T-helper 1 cell treated with Interleukin-12 subunit alpha and Interleukin-12 subunit beta and Interleukin-4 antibody, amounts not matched to agents 30 ng/mL and 1 ng/mL, for 36 hours (primary cell): Measurements from ENCODE around the gene KPNA1. TPM values are rescaled to one million over a fixed set of nuclear protein-coding genes. Genes with fewer than 3 reads are reported as not detected.

Source experiments
- intact Hi-C: fragments of 100-400 bp; cut with micrococcal nuclease; formaldehyde crosslinking; loops from one replicate; pipeline ENCODE4 v1.15.1; 2024
- total RNA-seq: library from RNA; stranded (reverse); gene quantifications from 2 replicates; pipeline ENCODE4 v1.2.3, GENCODE V29; 2022

KPNA1 gene
- total RNA-seq, 1 donor from 2014 or later = 68.7 TPM

DNA sequence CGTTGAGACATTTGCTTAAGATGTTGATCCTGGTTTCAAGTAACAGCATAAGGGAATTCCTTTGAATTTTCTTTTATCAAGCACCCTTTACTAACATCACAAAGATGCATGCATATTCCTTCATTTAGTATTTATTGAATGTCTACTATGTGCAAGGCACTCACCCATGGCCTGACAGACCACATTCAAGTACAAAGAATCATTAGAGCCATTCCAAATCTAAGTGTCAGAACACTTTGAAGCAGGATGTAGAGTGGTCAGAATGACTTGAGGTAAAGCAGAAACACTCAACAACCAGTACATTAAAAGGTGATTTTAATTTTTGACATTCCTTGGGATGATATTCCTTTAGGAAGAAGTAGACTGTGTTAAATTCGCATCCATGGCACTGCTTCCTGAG lies 92.9 kb downstream of the KPNA1 start:
- intact Hi-C loops = no loop called here

- intact Hi-C loops = no loop called here
Observed at GRCh38 chr3:122421101-122421500, 93.6 kb downstream of the KPNA1 start.

DNA sequence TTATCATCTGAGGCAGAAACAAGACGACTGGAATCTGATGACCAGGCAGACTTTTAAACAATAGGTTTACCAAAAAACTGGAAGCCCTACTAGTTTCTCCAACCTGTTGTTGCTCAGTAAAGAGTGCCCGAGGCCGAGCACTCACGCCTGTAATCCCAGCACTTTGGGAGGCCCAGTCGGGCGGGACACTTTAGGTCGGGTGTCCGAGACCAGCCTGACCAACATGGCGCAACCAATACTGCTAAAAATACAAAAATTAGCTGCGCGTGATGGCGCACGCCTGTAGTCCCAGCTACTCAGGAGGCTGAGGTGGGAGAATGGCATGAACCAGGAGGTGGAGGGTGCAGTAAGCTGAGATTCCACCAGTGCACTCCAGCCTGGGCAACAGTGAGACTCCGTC lies 97.8 kb downstream of the KPNA1 start:
- intact Hi-C loops = loop anchor here (1.0 to 10.0 kb wide), 14 partner anchors 24 to 1168 kb away; partner anchors contain the start of genes DTX3L, EAF2, FAM162A and GOLGB1

DNA sequence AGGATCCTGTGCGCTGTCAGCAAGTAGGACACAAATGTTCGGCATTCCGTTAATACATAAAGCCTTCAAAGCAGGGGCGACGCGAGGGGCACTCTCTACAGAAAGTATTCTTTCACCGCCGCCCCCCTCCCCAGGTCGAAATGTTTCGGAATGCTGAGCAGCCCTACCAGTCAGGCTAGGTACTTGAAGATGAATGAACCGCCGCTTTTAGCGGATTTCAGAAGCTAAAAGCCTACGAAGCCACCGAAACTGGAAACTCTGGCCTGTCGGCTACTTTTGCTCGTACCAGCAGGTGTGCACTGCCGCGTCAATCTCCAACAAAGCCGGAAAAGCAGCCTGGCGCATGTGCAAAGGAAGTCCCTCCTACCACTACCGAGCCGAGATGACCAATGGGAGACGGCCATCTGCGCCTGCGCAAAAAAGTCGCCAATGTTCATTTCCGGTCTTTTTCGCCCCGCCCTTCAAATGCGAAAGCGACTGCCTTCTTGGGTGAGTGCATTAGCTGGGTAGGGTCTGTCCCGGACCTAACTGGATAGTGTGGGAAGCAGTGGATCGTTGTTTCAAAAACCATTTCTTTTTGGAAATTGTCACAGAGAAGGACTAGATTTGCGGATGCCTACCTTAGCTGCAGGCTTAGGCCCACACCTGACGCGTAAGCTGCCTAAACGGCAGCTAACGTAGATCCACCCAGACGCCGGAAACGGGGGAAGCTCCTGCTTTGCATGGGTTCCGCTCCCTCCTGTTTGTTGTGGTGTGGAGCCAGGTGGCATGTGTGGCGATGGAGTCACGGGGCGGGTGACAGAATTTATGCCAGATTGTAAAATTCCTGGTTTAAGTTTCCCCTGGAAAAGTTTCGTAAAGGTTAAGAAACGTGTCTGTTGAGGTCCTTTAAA lies 98.7 kb downstream of the KPNA1 start, which contains the start of gene WDR5B:
WDR5B (minus strand) TSS at position 301 of the 893 bp plus-strand sequence. CDS start 534 bp downstream, outside the sequence.
- intact Hi-C loops = loop anchor here (1.0 to 10.0 kb wide), 16 partner anchors 23 to 1169 kb away; partner anchors contain the start of genes DTX3L, EAF2, FAM162A and GOLGB1

- intact Hi-C loops = loop anchor here (1.0 to 10.0 kb wide), 3 partner anchors 169 to 1170 kb away; partner anchors contain the start of gene HACD2
Observed at GRCh38 chr3:122415104-122415744, 99.5 kb downstream of the KPNA1 start.

DNA sequence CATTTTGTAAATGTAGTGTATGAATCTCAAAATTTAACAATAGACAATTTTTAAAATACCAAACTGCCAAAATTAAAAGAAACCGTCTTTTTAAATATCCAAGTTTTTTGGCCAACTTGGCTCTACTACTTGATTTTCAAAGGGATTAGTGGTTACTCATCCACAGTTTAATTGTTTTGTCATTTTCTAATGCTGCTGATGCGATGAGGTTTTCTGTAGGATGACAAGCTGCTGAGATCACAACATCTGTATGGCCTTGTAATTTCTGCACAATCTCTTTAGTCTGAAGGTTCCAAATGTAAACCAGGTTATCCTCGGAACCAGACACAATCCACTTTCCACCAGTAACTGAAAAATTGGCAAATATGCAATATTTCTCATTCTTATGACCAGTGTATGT lies 100.3 kb downstream of the KPNA1 start:
- intact Hi-C loops = loop anchor here (10.0 kb wide), 1 partner anchor 1170 kb away; the partner anchor contains the start of gene HACD2

- intact Hi-C loops = loop anchor here (10.0 kb wide), 1 partner anchor 1174 kb away; the partner anchor contains the start of gene HACD2
Observed at GRCh38 chr3:122410639-122411038, 104.1 kb downstream of the KPNA1 start.

- intact Hi-C loops = loop anchor here (10.0 kb wide), 1 partner anchor 1175 kb away; the partner anchor contains the start of gene HACD2
Observed at GRCh38 chr3:122410111-122410510, 104.6 kb downstream of the KPNA1 start.

DNA sequence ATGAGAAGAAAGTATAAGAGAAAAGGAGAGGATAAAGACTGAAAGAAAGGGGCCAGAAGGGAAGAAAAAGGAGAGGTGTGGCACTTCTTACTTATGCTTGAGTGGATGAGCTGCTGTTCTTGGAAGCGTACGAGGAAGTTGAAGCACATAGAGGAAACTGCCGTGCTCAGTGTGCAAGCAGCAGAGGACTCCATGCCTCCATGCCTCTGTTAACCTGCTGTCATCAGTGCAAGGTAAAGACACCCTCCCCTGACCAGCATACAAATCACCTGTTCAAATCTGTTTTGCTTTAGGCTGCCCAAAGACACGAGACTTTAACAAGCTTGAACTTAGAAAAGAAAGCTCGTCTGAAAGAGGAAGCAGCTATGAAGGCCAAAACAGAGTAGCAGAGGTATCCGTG lies 105.3 kb downstream of the KPNA1 start:
- intact Hi-C loops = no loop called here

DNA sequence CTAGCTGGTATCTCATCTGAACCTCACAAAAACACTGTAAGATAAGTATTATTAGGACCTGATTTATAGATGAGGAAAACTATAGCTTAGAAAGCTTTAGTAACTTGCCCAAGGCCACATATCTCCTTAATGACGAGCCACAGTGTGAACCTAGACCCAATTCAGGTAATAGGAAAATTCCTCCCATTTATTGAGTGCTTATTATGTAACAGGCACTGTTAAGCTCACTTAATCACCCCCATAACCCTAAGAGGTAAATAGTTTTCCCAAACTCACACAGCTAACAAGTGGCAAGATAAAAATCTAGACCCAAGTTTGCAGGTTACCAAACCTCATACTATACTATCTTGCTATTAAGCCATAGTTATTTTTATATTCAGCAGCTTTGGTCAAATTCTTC lies 106.8 kb downstream of the KPNA1 start:
- intact Hi-C loops = no loop called here

- intact Hi-C loops = no loop called here
Observed at GRCh38 chr3:122406198-122406597, 108.5 kb downstream of the KPNA1 start.

- intact Hi-C loops = no loop called here
Observed at GRCh38 chr3:122405015-122405414, 109.7 kb downstream of the KPNA1 start.

GRCh38 chr3:122403489-122403888 lies 111.2 kb downstream of the KPNA1 start:
- intact Hi-C loops = no loop called here

GRCh38 chr3:122398920-122399319 lies 115.8 kb downstream of the KPNA1 start:
- intact Hi-C loops = no loop called here

DNA sequence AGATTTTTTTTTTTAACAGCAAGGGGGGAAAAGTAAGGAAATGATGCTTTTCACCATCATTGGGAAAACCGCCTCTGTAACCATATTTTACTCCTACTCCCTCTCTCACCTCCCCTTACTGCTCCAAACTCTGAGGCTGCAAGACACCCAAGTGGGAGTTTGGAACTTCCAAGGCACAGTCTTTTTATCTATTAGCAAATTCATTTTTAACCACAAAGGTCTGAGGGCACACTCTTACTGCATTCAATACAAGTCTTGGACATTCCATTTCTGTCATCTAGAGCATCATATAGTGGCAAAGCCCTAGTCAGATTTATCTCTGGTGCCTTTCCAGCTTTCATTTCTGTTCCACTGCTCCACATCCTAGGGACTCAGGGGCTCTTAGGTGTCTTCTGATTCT lies 117.5 kb downstream of the KPNA1 start:
- intact Hi-C loops = no loop called here

- intact Hi-C loops = no loop called here
Observed at GRCh38 chr3:122396511-122396910, 118.2 kb downstream of the KPNA1 start.

DNA sequence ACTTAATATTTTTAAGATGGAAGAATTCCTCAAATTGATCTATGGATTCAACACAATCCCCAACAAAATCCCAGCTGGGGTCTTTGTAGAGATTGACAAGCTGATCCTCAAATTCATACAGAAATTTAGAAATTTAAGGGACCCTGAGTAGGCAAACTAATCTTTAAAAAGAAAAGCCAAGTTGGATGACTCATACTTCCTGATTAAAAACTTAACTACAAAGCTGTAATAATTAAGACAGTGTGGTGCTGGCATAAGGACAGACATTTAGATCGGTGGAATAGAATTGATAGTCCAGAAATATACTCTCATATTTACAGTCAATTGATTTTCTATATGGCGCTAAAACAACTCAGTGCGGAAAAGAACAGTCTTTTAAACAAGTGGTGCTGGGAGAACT lies 119.2 kb downstream of the KPNA1 start:
- intact Hi-C loops = no loop called here

DNA sequence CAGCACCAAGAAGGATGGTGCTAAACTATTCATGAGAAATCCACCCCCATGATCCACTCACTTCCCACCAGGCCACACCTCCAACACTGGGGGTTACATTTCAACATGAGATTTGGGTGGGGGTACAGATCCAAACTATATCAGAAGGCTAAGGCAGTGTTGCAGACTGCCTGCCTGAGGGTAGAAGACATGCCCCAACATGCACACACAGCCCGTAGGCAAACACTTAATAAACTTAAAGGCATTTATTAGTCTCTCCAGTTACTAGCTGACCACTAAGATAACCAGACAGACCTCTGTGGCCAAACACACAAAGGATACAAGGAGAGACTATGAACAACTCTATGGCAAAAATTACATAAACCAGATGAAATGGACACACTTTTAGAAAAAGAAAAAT lies 120.6 kb downstream of the KPNA1 start:
- intact Hi-C loops = no loop called here

DNA sequence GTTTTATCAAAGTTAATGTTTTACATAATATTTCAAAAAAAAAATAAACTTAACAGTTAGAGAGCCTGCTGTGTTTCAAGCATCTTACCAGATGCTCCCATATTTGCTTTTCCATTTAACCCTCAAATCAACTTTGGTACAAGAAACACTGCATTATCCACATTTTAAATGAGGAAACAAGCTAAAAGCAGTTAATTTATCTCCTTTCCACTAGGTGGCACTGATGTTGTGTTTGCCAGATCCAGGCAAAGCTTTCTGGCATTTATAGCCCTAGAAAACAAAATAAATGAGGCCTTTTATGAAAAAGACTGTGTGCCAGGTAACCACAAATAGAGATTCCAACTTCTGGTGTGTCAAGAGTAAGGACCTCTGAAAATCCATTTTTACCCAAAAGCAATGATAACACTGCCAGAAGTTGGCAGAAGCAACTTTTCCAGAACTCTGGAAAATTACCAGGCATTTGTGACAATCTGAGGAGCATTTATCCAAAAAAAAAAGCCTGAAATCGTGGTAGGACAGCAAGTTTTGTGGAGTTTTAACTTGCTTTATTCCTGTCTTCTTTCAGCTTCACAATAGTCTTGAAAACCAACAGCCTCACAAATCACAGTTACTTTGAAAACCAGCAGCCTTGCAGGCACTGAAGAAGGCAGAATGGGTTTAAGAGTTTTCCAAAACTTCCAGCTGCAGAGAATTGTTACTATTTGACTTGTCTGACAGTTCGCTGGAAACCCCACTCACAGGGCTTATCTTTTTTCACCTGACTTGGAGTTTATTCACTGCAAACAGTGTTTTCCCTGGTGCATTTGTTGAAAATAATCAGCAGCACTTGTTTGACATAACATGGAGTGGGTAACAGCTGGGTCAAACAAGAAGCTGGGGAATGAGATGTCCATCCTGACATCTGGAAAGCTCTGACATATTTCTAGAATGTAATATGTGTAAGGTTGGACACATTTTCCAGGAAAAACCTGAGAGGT lies 121.6 kb downstream of the KPNA1 start:
- intact Hi-C loops = loop anchor here (1.0 to 2.0 kb wide), 6 partner anchors 9 to 635 kb away; partner anchors contain the start of genes FAM162A and WDR5B

DNA sequence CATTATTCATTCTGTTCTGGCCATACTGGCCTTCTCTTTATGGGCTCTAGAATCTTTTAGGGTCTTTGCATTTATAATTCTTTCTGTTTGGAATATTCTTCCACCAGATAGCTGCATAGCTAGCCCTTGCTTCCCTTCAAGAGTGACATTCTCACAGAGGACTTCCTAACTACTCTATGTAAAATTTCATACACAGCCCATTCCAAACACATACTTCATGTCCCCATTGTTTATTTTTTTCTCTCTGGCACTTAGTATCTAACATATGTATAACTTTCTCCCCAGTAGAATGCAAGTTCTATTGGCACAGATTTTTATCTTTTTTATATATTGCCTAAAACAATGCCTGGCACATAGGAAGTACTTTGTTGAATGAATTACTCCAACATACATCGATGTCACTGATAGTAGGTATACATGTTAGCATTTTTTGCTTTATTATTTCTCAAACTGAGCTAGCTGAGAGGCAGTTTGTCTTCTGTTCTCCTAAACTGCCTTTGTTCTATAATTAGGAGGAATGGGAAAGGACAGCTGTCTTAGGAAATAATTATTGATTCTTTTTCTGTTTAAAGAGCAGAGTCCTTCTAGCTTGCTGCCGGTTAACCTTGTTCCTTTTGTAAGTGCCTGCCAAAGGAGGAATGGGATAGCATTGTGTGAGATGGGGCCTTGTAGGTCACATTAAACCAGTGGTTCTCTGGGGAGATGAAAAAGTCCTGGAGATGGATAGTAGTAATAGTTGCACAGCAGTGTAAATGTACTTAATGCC lies 122.9 kb downstream of the KPNA1 start:
- intact Hi-C loops = loop anchor here (2.0 kb wide), 2 partner anchors 143 to 549 kb away; no protein-coding TSS in a partner anchor
